Measurements from ENCODE around the gene NTHL1. TPM values are rescaled to one million over a fixed set of nuclear protein-coding genes. Genes with fewer than 3 reads are reported as not detected.

NTHL1 gene
- total and polyA plus RNA-seq, 9 of the 15 experiments (the other 6 are each of a cell fraction or from before 2014, with no cell fraction given) = 1.1 to 58.8 (median 17.6) TPM

GRCh38 chr16:2022723-2023091, 24.9 kb downstream of the NTHL1 start:
- FAIRE-seq = no peak
- Histone ChIP-seq H3K27me3 (ENCODE audit: control insufficient read depth in 2 of 2, insufficient read depth in 2 of 2, low read length in 2 of 2) (no peaks in the 10 kb centered on the region), H3K36me3 (ENCODE audit: control insufficient read depth, insufficient read depth, low read length) (no peaks in the 10 kb centered on the region), H3K4me1 (replicated peaks in 1 of 2; ENCODE audit: control insufficient read depth in 2 of 2, insufficient read depth in 2 of 2, low read length in 2 of 2) (peaks cover 17 to 73% of the 10 kb centered on the region in 2 experiments; a peak in 4 of 5 replicates), H2AFZ (ENCODE audit: low read depth, low read length) (peak overlapping the region; percentile 99), H3K9me1 (ENCODE audit: control insufficient read depth, insufficient read depth, low read length) (no peaks in the 10 kb centered on the region), H3K9me3 (replicated peaks; ENCODE audit: control insufficient read depth, insufficient read depth, low read depth, low read length) (no peaks in the 10 kb centered on the region), H3K4me2 (ENCODE audit: insufficient read depth, low read length) (peak overlapping the region; percentile 87), H4K20me1 (replicated peaks; ENCODE audit: control insufficient read depth, insufficient read depth, low read length) (0 out of 2 replicates have a peak, but pooled peaks cover 4% of the 10 kb centered on the region), H3K4me3 (peak overlapping the region; percentile 41), H3K9ac (ENCODE audit: insufficient read depth in 1 of 2, low read depth in 2 of 2, low read length in 2 of 2) (peak overlapping the region; percentile 44 to 89; a peak in 3 of 4 replicates), H3K27ac (ENCODE audit: extremely low read depth, low read depth, low read length) (no peak overlapping the region), H3K79me2 (ENCODE audit: control insufficient read depth, insufficient read depth, low read length) (peaks cover 8% of the 10 kb centered on the region; the same call in 2 of the 3 replicates)
- intact Hi-C loops (cut with micrococcal nuclease) = loop anchor here (1.0 to 5.0 kb wide), 2 partner anchors 118 to 245 kb away; partner anchors contain the start of gene RNPS1
- 9% methylated on average over 10 of the region's 14 CpGs for WGBS (ENCODE audit: insufficient coverage, low coverage, missing lambda C conversion rate)
- POLR2A ChIA-PET = interaction anchor here (0.6 to 3.3 kb wide), 2 partner anchors 66 to 131 kb away, joined by 4 to 35 read pairs; partner anchors contain the start of gene TRAF7
- in situ Hi-C loops (cut with MboI) = loop anchor here (5.0 kb wide), 1 partner anchor 120 kb away; no protein-coding TSS in a partner anchor
- peak; percentile 64 to 73 (median 68) for DNase-seq (ENCODE audit: extremely low read depth in 1 of 4, low spot score in 3 of 4)
- CTCF ChIA-PET (ENCODE audit: low intra/inter-chr PET ratio) = interaction anchor here (0.7 to 2.1 kb wide), 3 partner anchors 25 to 132 kb away, joined by 3 to 15 read pairs (median 5); partner anchors contain the start of genes NTHL1, TRAF7 and TSC2
- ATAC-seq = peak; percentile 40
- no TSS peak for BruUV-seq (replicated peaks)
- no peak for TF ChIP-seq NEUROD1 (IDR thresholded peaks at IDR 0.05; ENCODE audit: borderline replicate concordance, low read depth, low read length, partially characterized antibody)
- no peak for TF ChIP-seq SMAD3 (CRISPR knock-in tag; conservative IDR thresholded peaks at IDR 0.05)
- no peak for TF ChIP-seq MITF (IDR thresholded peaks at IDR 0.05)
- no peak for TF ChIP-seq HOMEZ (CRISPR knock-in tag; IDR thresholded peaks at IDR 0.05)
- TF ChIP-seq FOXM1 (IDR thresholded peaks at IDR 0.05; ENCODE audit: low read depth) = no peak
- no peak for TF ChIP-seq FOXM1 (CRISPR knock-in tag; IDR thresholded peaks at IDR 0.05; ENCODE audit: low read depth)
- TF ChIP-seq TCF7L2 (IDR thresholded peaks at IDR 0.05; ENCODE audit: low read depth, low read length) = no peak
- TF ChIP-seq BHLHE40 (IDR thresholded peaks at IDR 0.05; ENCODE audit: low read length) = no peak
- TF ChIP-seq FOXP1 (CRISPR knock-in tag; IDR thresholded peaks at IDR 0.05) = no peak
- TF ChIP-seq FOXA3 (CRISPR knock-in tag; conservative IDR thresholded peaks at IDR 0.05 in 1 of 2, IDR thresholded peaks at IDR 0.05 in 1 of 2) = no peak
- no peak for TF ChIP-seq CCAR2 (IDR thresholded peaks at IDR 0.05; ENCODE audit: low read depth, low read length)
- no peak; the same call in 1 of the 2 replicates for TF ChIP-seq ZNF740 (CRISPR knock-in tag; IDR thresholded peaks at IDR 0.05)
- TF ChIP-seq ZNF740 (tag; IDR thresholded peaks at IDR 0.05) = peak in 1 of 2 experiments; percentile 84; a peak in 2 of 4 replicates
- TF ChIP-seq ARID4B (CRISPR knock-in tag; IDR thresholded peaks at IDR 0.05) = 0 out of 2 replicates have a peak, but pooled peaks have one; percentile 1

Data from K562 (cell line).